ENCODE data around the gene PUS1.

DNA sequence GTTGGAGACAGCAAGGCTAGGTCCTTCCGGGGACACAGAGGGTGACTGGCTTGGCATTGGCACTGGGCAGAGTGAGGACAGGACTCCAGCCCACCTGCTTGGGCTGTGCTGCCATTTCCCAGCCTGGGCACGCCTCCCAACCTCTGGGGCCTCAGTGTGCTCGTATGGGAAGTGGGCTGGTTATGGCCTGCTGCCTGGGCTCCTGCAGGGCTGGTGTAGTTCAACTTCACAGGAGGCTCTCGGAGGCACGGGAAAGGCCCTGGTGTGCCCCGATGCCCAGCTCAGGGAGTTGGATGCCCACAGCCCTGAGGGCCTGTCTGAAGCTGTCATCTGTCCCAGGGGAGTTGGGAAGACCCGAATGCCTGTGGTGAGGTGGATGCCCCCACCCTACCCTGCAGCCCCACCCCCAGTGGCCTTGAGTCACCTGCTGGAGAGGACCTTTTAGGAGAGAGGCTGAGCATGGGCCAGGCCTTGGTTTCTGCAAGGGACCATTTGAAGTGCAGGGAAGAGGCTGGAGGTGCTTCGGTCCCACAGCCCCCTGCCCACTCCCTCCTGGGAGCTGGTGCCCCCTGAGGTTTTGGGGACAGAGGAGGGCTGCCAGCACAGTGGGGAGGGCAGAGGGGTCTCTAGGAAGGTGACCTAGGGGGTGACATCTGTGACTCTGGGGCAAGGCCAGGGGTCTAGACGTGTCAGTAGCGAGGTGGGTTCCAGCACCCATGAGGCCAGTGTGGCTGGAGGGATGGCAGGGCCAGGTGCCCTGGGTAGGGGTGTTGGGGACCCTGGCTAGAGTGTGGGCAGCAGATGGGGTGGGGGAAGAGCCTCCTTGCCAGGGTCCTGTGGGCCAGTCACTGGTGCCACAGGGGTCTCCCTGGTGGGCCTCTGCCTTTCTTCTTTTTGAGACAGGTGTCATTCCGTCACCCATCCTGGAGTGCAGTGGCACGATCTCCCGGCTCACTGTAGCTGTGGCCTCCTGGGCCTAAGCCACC, 25.5 kb upstream of the PUS1 start:
- no peak for TF ChIP-seq POLR2A (IDR thresholded peaks at IDR 0.05)
- no peak for TF ChIP-seq CTCF (IDR thresholded peaks at IDR 0.05)
